Measurements from ENCODE around the gene MAP2K1.
"Not testable (repeated sequence)": the region's sequence is repeated elsewhere in the genome, so short reads cannot be mapped to it uniquely, and the experiment has no call there.

Gene MAP2K1

GRCh38 chr15:66393037-66393436 lies 6.3 kb downstream of the MAP2K1 start:
- DNase-seq (ENCODE audit: low read depth, low spot score) = not testable (repeated sequence)

GRCh38 chr15:66394472-66394871 lies 7.8 kb downstream of the MAP2K1 start:
- no peak for DNase-seq (ENCODE audit: low read depth, low spot score)

GRCh38 chr15:66394915-66395314 lies 8.2 kb downstream of the MAP2K1 start:
- DNase-seq (ENCODE audit: low read depth, low spot score) = no peak

GRCh38 chr15:66399276-66399675 lies 12.6 kb downstream of the MAP2K1 start:
- no peak for DNase-seq (ENCODE audit: low read depth, low spot score)

GRCh38 chr15:66400351-66400774 lies 13.7 kb downstream of the MAP2K1 start:
- no peak for DNase-seq (ENCODE audit: low read depth, low spot score)

DNA sequence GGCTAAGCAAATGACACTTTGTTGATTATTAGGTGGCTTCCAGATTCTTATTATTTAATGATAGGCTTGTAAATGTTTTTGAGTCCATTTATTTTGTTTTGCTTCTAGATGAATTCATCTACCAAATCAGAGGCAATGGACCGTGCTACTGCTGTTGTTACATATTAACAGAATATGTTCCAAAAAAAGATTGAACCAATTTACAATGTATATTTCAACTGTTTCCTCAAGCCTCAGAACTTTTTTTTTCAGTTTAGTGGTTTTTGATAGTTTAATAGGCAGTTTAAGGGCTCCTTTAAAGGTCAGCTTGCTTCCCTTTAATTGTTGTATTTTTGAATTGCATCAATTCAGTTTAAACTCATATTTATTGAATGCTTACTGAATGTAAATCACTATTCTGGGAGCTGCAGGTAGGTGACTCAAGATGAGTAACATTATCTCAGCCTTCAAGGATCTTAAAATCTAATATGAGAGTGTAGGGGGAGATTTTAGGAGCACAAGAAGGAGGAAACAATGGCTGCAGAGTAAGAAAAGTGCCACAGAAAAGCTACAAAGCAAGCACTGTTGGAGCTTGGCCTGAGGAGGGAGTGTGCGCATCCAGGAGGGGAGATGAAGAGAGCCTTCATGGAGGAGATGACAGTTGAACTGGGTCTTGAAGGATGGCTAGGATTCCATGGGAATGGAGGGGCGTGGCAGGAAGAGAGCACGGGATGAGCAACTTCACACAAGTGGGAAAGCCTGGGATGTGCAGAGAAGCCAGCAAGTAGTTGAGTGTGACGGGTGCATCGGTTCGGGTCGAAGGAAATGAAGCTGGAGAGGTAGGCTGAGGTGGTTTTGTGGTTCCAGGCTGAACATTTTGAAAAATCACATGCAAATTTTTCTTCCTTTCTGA lies 14.7 kb downstream of the MAP2K1 start:
- no peak for DNase-seq (ENCODE audit: low read depth, low spot score)

- no peak for DNase-seq (ENCODE audit: low read depth, low spot score)
These were observed 16.1 kb downstream of the MAP2K1 start for GRCh38 chr15:66402761-66403284.

DNA sequence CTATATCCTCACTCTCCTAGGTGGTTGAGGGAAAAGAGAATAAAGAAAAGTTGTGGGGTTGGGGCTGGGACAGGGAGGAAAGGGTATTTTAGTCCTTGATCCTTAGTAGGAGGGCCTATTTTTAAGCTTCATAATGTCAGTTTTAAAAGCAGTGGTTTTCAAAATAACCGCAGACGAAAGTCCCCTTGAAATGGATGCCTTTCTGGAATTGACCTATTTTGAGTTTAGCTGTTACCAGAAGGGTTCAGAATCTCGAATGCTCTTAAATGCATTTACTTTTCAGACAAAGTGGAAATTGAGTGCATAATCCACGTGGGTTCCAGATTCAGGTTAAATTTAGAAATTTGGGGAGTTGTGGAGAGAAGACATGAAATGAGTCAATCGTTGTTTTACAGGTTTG lies 16.6 kb downstream of the MAP2K1 start:
- DNase-seq (ENCODE audit: low read depth, low spot score) = no peak

DNA sequence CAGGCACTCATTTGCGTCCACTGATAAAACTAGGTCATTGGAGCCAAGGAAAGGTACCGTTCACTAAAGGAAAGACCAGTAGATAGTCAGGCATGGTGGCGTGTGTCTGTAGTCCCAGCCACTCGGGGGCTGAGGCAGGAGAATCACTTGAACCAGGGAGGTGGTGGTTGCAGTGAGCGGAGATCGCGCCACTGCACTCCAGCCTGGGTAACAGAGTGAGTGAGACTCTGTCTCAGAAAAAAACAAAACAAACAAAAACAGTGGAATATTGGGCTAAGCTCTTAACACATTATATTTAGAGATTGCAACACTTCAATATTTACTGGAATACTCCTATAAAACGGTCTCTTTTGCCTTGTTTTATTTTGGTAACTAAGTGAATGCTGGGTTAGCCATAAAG lies 17.4 kb downstream of the MAP2K1 start:
- no peak for DNase-seq (ENCODE audit: low read depth, low spot score)

DNA sequence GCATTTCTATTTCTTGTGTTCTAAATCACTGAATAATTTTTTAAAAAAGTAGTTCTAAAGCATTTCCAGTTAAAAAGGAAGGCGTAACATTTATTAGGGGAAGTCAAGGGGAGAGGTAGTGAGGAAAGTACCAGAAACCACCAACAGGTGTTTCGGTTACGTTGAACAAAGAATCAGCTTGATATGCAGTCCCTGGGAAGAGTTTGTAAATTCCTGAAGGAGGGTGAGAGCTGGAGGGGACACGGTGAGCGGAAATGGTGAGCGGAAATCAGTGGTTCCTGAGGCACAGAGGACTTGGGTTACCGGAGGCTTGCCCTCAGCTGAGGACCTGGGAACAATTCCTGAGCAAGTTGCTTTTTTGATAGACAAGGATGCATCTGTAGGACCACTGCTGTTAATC lies 17.8 kb downstream of the MAP2K1 start:
- peak; percentile 87 for DNase-seq (ENCODE audit: low read depth, low spot score)

GRCh38 chr15:66405007-66405406 lies 18.3 kb downstream of the MAP2K1 start:
- no peak for DNase-seq (ENCODE audit: low read depth, low spot score)

DNA sequence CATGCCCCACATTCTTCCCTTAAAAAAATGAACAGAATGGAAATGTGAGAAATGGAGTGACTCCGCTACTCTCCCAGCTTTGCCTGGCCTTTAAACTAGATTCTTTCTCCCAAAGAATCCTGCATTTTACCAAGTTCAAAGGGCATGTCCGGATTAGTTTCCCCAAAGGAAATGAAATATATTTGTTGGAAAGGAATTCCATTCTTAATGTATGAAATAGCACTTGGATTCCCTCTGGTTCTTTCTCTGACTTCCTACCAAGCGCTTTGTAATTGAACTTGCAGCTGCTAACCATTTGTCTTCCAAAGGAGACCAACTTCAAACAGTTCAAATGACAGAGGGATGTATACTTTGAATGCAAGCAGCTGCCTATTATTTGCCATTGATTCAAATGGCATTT lies 18.9 kb downstream of the MAP2K1 start:
- DNase-seq (ENCODE audit: low read depth, low spot score) = no peak

GRCh38 chr15:66408254-66408653 lies 21.5 kb downstream of the MAP2K1 start:
- DNase-seq (ENCODE audit: low read depth, low spot score) = no peak

GRCh38 chr15:66408675-66409282 lies 22.1 kb downstream of the MAP2K1 start:
- DNase-seq (ENCODE audit: low read depth, low spot score) = no peak

GRCh38 chr15:66409565-66410108 lies 22.9 kb downstream of the MAP2K1 start:
- no peak for DNase-seq (ENCODE audit: low read depth, low spot score)

- DNase-seq (ENCODE audit: low read depth, low spot score) = no peak
These were observed 24.5 kb downstream of the MAP2K1 start for GRCh38 chr15:66411190-66411589.

GRCh38 chr15:66412220-66412619 lies 25.5 kb downstream of the MAP2K1 start:
- no peak for DNase-seq (ENCODE audit: low read depth, low spot score)

DNA sequence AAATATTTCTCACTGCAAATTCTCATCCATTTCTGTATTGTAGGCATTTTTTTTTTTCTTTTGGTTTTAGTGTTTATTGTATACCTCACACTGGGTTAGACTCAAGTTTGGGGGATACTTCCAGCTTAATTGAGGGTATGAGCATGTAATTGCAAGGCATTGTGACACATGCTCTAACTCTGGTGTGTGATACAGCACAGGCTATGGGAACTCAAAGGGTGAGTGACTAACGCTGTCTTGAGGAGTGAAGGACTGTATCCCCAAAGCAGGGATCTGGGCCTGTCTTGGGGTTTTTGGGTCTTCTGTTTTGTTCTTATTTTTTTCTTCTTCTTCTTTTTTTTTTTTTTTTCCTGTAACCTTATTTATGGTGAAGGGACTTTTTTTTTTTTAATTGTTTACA lies 26.9 kb downstream of the MAP2K1 start:
- DNase-seq (ENCODE audit: low read depth, low spot score) = no peak

DNA sequence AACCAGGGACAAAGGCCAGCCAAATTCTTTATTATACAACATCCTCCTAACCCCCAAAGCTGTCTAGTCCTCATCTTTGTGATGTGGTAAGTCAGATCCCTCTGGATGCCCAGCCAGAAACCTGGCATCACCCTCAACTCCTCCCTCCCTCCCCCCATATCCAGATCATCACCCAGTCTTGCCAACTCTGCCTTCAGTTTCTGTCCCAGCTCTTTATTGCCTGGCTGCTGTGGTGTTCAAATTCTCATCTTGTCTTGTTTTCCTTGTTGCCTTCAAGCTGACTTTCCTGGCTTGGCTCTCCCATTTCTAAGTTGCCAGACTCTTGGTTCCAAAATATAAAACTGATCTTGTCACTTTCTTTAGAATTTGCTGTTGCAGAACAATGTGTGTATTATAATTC lies 28.6 kb downstream of the MAP2K1 start:
- no peak for DNase-seq (ENCODE audit: low read depth, low spot score)

DNA sequence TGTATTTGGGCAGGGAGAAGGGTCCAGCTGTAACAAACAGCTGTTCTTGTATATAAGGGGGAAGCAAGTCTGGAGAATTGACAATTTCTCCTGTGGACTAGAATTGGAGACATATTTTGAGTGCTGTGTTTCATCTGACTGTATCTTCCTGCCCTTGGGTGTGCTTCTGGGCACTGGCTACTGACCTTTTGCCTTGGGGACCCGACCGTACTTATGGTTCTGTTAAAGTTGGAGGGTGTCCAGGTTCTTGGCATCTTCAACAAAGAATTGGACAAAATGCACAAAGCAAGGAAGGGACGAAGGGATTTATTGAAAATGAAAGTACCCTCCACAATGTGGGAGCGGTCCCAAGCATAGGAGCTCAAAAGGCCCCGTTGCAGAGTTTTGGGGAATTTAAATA lies 31.0 kb downstream of the MAP2K1 start:
- DNase-seq (ENCODE audit: low read depth, low spot score) = no peak

DNA sequence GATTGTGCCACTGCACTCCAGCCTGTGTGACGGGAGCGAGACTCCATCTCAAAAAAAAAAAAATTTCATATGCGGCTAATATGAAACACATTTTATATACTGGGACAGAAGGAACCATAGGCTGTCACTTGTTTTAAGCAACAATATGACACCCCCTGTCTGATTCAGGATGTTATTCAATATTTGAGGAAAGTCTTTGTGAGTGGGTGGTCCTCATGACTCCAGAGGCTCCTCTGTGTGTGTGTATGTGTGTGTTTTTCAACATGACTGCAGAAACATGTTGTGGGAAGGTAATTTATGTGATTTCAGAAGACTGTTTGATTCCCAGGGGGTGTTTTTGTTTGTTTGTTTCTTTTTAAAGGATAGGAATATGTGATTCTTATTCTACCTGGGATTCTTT lies 32.8 kb downstream of the MAP2K1 start:
- no peak for DNase-seq (ENCODE audit: low read depth, low spot score)

DNA sequence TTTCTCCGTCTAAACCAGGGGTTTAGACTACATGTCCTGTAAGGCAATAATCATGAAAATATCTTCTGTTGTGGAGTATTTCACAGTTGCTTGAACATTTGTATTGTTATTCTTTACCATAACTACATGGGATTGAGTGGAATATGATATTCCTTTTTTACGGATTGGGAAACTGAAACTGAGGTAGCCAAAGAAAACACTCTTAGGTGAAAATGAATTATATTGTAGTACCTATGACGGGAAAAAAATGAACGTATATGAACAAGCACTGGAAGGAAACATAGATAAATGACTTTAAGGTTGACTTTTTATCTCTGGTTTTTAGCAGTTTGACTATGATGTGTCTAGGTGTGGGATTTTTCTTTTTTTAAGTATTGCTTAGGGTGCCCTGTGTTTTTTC lies 35.6 kb downstream of the MAP2K1 start:
- DNase-seq (ENCODE audit: low read depth, low spot score) = no peak

DNA sequence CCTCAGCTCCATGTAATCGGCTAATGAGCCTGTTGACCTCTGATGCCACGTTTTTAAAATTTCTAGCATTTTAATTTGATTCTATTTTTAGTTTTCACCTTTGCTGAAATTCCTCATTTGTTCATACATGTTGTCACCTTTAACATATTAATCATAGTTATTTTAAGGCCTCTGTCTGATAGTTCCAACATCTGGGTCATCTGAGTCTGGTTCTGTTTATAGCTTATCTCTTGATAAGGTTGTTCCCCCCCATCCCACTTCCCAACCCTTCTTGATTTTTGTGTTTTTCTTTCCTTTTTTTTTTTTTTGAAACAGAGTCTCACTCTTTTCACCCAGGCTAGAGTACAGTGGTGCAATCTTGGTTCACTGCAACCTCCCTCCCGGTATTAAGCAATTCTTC lies 36.4 kb downstream of the MAP2K1 start:
- no peak for DNase-seq (ENCODE audit: low read depth, low spot score)
